Stimulated activated naive CD4-positive, alpha-beta T cell treated with Interleukin-2 at 50 U/mL for 16 hours (primary cell): ENCODE results near the gene KIF4A.

Experiments
- DNase-seq: peaks from one replicate; lab custom pipeline; 2025; lab: John Stamatoyannopoulos, UW

Gene KIF4A

DNA sequence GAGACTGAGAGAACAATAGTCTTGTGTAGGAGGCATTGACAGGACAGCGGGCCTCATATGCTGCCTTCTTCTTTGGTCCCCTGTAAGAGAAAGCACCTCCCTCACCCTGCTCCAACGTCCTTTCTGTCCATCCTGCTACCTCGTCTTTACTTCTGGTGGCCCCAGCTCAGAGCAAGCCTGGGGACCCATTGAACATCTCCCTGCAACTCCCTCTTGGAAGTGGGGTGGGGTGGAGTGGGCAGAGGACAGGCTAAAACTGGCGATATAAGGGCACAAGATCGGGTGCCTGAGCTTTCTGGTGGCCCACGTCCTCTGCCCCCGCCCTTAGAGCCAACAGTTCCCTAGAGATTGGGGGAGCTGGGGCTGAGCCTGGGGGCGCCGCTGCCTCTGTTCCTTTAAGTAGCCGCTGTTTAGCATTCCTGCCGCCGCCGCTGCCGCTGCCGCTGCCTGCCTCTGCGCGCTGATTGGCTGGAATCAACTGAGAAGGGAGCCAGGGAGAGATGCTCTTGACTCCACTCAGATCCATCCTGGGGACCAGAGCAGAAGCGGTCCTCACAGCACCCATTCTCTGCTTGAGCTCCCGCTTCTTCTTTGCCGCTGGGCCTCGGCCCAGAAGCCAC is 154.5 kb downstream of the KIF4A start, which contains the start of gene DLG3:
Gene DLG3, plus strand, starts transcription at position 510 of the 620 bp plus-strand sequence. CDS start 367 bp downstream, outside the sequence.
- no peak for DNase-seq

DNA sequence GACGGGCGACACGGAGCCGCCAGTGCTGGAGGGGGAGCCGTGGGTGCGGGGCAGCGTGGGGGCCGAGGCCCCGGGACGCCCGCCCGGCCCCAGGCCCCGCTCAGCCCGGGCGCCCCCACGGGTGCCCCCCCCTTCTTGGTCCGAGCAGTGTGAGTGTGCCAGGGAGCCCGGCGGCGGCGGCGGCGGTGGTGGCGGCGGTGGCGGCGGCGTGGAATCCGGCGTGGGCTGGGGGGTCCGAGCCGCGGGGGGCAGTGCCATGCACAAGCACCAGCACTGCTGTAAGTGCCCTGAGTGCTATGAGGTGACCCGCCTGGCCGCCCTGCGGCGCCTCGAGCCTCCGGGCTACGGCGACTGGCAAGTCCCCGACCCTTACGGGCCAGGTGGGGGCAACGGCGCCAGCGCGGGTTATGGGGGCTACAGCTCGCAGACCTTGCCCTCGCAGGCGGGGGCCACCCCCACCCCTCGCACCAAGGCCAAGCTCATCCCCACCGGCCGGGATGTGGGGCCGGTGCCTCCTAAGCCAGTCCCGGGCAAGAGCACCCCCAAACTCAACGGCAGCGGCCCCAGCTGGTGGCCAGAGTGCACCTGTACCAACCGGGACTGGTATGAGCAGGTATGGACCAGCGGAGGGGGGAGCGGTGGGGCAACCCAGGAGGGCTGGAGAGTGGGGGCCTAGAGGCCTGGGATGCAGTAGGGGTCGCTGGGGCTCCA is 155.2 kb downstream of the KIF4A start:
- DNase-seq: no peak

DNA sequence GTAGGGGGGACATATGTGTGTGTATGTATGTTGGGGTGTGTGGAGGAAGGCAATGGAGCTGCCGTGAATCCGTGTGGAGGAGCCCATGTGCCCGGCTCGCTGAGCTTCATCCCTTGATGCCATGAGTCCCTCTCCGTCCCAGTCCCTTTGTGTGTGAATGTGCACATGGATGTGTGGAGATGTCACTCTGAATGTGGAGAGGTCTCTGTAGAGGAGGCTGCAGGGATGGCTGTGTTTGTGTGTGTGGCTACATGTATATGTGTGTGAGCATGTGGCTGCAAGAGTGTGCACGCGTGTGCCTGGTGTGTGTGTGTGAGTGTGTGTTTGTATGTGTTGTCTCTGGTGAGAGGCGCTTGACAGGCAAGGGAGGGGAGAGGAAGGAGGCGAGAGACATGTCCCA is 156.0 kb downstream of the KIF4A start:
- DNase-seq: no peak

DNA sequence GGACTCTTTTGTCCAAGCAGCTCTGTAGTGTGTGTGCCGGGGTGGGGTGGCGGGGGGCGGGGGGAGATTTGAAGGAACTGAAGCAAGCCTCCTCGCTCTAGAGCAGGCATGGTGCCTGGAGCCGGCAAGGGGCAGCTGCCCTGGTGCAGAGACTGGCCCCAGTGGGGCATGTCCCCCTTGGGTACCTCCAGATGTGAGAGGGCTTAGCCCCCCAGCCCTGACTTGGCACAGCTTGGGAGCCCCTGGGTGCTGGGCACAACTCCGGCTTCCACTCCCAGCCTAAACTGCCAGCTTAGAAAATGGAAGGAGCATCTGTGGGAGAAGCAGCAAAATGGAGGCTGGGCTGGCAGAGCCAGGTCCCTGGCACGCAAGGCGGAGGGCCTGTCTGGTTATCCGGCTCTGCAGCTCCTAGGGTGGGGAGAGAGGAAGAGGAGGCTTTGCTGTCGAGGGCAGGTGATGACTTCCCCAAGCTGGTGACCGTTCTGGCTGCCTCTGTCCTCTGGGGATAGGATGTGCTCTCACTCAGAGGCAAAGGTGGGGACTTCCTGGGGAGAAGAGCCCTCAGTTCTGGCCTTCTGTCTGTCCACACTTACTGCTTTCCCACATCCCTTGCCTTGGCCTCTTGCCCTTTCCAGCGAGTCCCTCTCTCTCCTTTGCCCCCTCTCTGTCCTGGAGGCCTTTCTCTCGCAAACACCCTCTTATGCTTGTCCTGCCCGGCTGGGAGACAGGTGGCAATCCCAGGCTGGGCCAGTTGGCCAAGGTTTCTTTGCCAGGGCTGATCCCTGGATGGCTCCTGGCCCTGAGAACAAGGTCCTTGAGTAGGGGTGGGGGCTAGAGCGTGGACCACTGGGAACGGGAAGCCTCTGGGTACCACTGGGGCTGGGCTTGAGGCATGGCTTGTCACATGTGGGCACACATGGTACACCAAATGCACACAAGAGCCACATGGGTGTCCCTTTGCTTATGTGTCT is 156.8 kb downstream of the KIF4A start:
- DNase-seq: no peak

DNA sequence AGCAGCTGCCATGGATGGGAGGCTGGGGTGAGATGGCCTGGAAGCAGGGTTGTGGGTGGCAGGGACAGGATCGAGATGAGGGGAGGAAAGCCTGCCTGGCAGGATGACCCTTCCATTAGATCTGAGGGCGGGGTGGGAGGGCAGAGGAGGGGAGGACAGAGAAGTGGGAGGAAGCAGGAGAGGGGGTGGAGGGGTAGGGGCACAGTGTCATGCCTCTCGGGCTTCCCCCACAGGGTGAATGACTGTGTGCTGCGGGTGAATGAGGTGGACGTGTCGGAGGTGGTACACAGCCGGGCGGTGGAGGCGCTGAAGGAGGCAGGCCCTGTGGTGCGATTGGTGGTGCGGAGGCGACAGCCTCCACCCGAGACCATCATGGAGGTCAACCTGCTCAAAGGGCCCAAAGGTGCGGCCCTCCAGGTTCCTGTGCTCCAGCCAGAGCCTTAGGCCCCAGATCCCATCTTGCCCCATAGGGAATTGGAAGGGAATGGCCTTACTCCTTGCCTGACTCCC is 159.6 kb downstream of the KIF4A start:
- no peak for DNase-seq

DNA sequence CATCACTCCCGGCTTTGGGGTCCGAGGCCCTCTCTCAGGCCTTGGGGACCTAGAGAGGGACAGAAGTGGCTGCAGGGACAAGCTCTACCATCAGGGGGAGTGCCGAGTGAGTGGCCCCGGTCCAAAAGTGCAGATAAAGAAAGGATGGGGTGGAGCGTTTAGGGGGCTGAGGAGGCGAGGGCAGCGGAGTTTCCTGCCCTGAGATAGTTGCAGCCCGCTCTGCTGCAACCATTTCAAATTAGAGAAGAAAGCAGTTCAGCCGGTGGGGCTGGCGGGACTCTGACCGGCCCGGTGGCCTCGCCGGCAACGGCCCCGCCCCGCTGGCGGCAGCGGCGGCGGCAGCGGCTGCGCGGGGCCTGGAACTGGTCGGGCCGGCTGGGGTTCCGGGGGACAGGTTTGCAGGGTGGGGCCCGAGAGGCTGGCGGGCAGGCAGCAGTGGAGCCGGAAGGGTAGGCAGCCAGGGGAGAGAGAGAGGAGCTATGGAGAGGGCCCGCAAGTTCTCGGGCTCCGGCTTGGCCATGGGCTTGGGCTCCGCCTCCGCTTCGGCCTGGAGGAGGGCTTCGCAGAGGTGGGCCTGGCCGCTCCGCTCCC is 162.3 kb downstream of the KIF4A start:
- DNase-seq: peak; percentile 46

DNA sequence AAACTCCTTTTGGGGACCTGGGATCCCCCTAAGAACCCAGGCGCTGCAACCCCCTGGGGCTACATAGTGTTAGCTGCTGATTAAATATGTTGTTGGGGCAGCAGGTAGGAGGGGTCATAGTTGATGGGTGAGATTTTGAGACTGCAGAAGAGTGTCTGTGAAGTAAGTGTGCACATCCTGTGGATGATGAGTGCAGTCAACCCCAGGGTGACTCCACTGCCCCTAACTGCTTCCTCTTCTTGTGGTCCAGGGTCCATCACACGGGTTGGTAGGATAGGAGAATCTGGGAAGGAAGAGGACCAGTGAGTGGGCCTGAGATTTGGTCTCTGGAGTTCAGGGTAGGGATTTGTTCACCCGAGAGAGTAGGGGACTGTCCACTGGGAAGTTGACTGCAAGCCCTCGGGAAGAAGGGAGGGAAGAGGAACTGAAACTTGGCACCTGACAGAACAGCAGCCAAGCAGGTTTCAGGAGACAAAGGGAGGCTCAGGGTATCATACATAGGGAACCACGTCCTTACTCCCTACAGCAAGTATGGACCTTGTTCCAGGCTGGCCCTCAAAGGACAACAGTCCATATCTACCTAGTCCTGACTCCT is 163.2 kb downstream of the KIF4A start:
- DNase-seq: no peak

DNA sequence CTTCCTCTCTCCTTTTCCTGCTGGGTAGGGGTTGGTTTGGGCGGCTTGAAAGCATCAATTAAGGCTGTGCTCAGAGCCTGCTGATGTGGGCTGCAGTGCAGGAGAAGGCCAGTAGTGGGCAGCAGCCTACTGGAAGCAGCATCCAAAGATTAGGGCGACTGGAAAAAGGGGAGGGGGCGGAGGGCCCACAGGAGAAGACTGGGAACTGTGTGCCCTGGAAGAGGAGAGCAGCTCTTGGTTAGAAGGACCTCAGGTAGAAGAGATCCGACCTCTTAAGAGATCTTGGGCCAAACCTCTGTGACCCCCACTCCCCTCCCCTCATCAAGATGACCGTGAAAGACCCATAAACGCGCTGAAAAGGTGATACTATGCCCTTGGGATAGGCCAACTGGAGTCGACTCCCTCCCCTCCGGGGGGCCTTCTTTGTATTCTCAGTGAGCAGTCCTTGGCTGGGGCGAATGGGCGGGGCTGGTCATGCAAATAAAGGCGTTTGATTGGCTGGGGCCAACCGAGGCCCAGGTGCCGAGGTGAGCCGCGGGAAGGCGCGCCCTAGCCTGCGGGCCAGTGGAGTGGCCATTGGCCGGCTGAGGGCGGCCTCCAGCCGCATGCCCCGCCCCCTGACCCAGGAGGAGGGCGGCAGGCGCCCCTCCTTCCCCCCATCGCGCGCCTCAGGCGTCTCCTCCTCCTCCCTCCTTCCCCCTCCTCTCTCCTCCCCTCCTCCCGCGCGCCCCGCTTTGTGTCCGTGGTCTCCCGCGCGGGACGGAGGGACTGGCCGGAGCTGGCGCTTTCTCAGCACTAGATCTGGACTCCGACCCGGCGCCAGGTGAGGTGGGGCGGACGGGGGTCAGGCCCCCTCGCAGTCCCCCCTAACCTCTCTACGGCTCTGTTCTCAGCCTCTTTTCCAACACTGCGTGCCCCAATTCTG is 164.8 kb downstream of the KIF4A start:
- peak; percentile 64 for DNase-seq

DNA sequence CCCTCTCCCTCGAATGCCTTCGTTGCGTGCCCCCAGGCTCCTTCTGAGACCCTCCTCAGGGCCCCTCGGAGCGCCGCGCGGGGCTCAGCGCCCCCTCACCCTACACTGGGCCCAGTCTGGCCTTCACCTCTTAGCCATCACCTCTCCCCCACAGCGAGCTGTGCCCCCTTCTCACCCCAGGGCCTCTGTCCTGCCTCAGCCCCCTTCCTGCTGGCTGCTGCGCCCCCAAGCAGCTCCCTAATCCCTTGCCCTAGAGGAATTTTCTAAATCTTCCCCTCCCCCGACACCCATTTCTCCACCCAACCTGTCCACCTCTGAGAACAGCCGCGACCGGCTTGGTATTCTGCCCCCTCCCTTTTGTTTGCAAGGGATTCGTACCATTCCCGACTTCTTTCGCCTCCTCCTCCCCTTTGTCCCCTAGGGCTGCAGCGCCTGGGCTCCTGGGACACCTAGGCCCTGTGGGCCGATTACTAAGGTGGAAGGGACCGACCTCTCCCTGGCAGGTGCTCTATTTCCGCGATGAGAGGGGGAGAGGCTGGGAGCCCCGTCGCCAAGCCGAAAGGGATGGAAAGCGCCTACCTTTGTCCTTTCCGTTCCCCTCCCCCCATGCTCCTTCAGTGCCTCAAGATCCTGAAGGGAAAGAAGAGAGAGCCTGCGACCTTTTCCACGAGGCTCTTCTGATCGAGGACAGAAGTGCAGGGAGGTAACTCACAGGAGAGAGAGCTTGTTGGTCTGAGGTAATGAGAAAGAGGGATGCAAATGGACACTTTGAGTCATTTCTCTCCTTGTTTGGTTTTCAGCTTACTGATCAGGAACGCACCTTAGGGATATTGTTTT is 165.7 kb downstream of the KIF4A start:
- no peak for DNase-seq

DNA sequence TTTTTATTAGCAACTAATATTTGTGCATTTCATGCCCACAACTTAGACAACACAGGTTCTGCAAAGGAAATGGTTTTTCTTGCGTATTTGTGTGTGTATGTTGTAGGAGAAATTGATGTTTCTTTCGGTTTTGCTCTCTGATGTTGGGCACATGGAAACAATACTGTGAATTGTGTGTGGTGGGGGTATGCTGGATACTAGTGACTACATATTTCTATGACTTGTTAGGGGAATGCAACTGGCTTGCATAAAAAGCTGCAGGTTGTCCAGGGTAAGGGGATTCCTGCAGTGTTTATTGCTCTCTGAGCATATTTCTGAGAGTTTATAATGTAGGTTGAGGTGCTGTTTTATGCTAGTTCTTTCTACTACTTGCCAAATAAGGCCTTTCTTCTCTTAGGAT is 166.4 kb downstream of the KIF4A start:
- no peak for DNase-seq

DNA sequence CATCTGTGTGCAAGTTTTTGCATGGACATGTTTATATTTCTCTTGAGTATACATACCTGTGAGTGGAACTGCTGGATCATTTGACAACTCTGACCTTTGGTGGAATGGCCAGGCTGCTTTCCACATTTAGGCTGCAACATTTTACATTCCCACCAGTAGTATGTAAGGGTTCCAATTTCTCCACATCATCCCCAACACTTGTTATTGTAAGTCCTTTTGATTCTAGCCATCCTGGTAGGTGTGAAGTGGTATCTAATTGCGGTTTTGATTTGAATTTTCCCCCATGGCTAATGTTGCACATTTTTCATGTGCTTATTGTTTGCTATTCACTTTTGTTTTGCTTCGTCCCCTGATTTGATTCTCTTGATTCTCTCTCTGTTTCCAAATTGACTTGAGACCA is 171.1 kb downstream of the KIF4A start:
- no peak for DNase-seq

DNA sequence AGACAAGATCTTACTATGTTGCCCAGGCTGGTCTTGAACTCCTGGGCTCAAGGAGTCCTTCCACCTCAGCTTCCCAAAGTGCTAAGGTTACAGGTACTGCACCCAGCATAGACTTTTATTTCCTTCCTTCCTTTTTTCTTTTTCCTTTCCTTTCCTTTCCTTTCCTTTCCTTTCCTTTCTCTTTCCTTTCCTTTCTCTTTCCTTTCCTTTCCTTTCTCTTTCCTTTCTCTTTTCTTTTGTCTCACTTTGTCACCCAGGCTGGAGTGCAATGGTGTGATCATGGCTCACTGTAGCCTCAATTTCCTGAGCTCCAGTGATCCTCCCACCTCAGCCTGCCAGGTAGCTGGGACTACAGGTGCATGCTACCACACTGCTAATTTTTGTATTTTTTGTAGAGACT is 174.1 kb downstream of the KIF4A start:
- no peak for DNase-seq

DNA sequence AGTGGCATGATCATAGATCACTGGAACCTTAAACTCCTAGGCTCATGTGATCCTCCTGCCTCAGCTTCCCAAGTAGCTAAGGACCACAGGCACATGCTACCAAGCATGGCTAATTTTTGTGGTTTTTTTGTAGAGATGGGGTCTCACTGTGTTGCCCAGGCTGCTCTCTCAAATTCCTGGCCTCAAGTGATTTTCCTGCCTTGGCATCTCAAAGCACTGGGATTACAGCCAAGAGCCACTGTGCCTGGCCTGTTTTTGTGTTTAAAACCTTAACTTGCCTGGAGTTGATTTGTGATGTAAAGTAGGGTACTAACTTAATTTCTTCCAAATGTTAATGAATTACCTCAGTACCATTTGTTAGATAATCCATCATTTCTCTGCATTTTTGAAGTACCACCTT is 177.1 kb downstream of the KIF4A start:
- DNase-seq: no peak

DNA sequence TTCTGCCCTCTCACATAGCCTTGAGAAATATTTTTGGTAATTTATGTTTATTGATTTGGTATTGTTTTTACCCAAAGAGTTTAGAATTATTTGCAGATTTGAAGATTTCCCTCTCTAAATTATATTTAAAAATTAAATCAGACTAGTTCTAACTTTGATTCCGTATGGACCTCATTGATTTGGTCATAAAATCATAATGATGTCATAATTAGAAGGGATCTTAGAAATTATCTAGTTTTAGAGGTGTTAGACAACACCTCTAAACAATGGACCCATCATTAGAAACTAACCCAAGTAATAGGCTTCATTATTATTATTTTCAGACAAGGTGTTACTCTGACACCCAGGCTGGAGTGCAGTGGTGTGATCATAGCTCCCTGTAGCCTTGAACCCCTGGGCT is 178.8 kb downstream of the KIF4A start:
- DNase-seq: no peak
